G401.6 (cell line): ENCODE measurements around the gene MAPT.
"Not testable (repeated sequence)": the region's sequence is repeated elsewhere in the genome, so short reads cannot be mapped to it uniquely, and the experiment has no call there.

Source experiments
- FAIRE-seq: peaks from 2 replicates; lab custom pipeline; 2012; peaks lifted over from hg19 to GRCh38; lab: Jason Lieb, UNC

The MAPT gene

DNA sequence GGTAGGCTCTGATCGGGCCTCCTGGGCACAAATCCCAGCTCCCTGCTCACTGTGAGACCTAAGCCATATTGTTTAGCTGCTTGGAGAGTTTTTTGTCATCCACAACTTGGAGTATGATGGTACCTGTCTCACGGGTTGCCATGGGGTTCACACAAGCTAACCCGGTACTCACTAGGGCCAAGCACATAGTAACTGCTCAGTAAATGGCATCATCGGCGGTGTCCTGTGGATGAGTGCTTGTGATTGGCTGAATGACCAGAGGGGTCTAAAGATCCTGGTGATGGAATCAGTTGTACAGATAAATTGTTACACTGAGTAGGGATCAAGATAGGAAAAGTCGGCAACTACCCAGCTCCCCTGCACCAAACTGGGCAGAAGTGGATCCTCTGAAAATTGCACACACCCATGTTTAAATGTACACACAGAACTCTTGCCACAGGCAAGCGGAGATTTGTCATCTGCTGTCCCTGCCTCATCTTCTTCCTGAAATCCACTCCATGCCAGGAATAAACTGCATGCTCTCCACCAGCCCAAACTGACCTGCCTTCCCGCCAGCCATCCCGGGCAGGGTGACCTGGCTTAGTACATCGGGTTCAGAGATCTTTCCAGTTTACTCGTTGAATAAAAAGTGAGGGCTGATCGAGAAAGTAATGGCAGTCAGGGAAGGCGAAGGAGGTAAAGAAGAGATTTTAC lies 6.5 kb downstream of the MAPT start:
- FAIRE-seq, result no peak

DNA sequence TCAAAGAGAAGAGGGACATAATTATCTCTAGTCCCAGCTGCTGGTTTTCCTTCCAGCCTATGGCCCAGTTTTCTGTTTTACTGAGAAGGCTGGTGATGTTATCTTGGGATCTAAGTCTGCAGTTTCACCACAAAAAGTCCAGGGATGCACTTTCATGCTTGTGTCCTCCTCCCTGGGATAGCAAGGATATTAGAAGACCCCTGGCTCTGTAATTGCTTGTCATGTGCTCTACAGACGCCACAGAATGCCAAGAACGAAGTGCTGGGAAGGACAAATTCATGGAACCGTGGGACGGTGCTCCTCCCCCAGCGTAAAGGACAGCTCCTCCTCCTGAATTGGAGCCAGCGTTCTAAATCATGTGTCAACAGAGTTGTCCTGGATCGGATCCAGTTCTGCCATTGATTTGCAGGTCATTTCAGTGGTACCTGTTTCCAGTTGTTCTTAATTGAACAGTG lies 8.6 kb downstream of the MAPT start:
- no peak for FAIRE-seq

DNA sequence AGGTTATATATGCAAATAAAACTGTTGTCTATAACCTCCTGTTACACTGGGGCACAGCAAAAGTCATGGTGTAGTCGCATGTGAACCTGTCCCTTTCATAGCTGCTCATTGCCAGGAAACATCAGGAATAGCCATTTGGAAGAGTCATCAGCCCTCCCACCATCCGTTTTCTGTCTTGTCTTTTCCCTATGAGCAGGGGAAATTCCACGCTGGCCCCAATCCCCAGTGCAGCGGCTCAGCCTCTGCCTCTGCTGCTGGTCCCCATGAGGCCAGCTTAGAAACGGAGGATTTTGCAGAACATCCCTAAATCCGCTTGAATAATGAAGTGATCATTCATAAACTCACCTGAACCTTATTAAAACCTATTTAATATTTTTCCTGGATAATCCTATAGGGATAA lies 10.5 kb downstream of the MAPT start:
- no peak for FAIRE-seq

- no peak for FAIRE-seq
These were observed 11.5 kb downstream of the MAPT start for GRCh38 chr17:45905814-45906213.

DNA sequence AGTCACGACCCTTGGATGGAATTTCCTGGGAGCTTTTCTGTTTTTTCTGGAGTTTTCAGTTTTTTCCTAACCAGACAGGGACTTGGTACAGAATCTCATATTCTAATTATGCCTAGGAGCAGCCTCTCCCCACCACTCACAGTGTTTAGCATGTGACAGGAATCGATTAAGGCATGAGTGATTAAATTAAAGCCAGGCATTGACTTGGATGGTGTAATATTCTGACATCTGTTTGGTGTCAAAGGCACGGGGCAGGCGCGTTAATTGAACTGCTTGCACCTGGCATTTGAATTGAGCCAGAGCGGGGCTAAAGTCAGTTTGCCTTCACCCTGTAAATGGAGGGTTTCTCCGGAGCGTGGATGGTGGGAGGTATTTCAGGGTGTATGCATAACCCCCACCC lies 11.9 kb downstream of the MAPT start:
- FAIRE-seq, result no peak

DNA sequence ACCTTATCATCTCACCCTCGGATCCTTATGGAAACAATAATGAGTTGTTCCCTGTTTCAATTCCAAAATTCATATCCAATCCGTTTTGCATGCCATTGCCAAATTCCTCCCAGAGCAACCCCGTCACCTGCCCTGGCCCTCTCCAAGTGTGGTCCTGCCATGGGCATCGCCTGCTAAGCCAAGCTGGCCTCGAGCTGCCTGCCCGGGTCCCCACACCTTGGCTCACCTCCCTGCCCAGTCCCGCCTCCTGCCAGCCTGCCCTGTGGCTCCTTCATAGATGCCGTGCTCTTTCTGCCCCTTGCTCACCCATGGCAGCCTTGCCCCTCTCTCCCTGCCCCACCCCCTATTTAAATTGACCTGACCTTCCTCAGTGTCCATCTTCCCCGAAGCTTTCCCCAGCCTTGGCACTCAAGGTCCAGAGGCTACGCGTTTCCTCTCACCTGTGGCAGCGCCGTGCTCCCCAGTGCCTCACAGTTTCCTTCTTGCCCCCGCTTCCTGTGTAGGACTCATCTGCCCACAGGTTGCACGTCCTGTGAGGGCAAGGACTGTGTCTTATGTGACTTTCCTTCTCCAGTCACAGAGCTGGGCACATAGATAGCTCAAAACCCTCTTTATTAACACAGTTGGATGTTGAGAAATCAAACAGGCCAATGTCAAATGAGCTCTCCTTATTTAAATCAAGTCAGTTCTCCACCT lies 12.7 kb downstream of the MAPT start:
- no peak for FAIRE-seq

DNA sequence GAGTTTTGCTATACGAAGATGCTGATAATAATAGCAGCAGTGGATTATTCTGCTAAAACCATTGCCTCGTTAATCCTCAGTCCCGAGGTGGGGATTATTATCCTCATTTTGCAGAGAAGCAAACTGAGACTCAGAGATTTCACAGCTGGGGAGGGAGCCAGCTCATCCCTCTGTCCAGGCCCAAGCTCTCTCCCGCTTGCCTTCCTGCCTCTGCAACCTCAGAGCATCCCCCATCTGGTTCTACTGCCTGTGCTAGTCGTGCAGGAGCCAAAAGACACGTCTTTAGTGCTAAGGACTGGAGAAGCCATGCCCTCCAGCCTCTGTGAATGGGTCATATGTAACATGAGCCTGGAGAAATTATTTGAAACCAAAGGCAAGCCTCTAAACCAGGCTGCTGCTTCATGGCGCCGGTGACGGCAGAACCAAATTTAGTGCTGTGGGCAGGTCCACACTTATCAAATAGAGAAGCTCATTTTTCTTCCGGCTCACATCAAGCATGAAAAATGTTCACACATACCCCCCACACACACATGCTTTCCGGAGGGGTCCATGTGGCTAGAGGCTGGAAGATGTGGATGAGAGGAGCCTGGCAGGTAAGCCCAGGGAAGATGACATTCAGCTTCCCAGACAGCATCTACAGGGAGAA lies 13.5 kb downstream of the MAPT start:
- no peak for FAIRE-seq

DNA sequence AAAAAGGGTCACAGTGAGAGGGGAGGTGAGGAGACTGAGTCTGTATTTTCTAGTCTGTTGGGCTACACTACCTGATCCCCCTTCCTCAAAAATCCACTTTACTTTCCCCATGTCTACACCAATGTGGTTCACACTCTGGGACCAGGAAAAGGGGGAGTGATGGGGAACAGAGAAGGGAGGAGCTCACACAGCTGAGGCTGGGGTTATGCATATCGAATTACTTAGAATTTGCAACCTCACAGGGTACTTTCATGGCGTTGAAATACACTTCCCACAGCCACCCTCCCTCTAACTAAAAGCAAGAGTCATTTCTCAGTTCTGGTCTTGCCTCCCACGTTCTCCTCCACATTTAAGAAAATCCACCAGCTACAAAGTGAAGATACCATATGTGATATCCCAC lies 14.1 kb downstream of the MAPT start:
- FAIRE-seq, result no peak

- FAIRE-seq, result no peak
These were observed 14.6 kb downstream of the MAPT start for GRCh38 chr17:45908935-45909334.

DNA sequence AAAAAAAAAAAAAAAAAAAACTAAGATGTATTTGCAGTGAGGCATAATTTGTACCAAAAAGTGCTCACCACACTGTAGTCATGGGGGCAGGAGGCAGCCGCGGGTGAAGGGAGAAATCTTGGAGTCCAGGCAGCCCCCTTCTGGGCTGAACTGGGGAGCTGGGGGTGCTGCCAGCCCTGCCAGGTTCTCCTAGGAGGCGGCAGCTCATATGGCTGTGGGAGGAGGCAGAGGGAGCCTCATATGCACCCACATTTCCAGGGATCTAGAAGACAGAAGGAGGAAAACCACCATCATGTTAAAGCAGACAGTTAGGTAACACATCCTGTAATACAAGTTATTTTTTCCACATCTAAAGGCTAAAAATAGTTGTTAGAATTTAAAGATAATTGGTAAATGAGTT lies 16.3 kb downstream of the MAPT start:
- no peak for FAIRE-seq

- FAIRE-seq, result no peak
These were observed 18.0 kb downstream of the MAPT start for GRCh38 chr17:45912319-45912718.

DNA sequence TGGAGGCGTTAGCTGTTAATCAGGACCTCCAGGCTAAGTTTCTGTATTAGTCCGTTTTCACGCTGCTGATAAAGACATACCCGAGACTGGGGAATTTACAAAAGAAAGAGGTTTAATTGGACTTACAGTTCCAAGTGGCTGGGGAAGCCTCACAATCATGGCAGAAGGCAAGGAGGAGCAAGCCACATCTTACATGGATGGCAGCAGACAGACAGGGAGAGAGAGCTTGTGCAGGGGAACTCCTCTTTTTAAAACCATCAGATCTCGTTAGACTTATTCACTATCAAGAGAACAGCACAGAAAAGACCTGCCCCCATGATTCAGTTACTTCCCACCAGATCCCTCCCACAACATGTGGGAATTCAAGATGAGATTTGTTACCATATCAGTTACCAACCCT lies 18.7 kb downstream of the MAPT start:
- not testable (repeated sequence) for FAIRE-seq

DNA sequence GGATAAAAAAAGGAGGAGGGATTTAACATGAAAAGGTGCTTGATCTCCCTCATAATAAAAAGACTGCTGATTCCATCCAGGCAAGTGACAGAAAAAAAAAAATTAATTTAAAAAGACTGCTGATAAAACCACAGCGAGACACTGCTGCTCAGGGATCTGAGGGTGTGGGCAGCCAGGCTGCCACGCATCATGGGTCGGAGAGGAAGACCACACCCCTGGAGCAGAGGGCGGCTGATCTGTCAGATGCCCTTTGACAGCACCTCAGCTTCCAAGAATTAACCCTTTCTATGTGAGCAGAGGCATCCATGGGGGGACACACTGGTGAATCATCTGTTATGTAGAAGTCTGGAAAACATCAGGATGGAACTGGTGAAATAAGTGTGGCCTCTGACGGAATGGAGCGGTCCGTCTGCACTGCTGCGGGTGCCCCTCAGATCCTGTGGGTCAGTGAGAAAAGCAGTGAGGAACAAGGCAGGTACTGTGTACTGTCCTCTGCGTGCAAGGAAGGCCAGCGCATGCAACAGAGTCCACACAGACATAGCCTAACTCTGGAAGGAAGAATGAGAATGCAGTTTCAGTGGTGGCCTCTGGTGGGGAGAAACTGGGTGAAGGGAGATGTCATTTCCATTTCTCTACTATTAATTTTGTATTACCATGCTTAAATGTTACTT lies 19.8 kb downstream of the MAPT start:
- no peak for FAIRE-seq

DNA sequence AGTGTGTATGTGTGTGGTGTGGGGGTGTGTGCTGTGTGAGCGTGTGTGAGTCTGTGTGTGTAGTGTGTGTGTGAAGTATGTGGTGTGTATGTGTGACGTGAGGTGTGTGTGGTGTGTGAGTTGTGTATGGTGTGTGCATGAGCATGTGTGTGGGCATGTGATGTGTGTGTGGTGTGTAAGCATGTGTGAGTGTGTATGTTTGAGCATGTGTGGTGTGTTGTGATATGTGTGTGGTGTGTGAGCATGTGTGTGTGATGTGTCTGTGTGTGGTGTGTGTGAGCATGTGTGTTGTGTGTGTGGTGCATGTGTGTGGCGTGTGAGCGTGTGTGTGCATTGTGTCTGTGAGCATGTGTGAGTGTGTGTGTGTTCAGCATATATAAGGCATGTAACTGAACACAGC lies 20.9 kb downstream of the MAPT start:
- FAIRE-seq, result no peak

- FAIRE-seq, result no peak
These were observed 22.7 kb downstream of the MAPT start for GRCh38 chr17:45917081-45917480.

DNA sequence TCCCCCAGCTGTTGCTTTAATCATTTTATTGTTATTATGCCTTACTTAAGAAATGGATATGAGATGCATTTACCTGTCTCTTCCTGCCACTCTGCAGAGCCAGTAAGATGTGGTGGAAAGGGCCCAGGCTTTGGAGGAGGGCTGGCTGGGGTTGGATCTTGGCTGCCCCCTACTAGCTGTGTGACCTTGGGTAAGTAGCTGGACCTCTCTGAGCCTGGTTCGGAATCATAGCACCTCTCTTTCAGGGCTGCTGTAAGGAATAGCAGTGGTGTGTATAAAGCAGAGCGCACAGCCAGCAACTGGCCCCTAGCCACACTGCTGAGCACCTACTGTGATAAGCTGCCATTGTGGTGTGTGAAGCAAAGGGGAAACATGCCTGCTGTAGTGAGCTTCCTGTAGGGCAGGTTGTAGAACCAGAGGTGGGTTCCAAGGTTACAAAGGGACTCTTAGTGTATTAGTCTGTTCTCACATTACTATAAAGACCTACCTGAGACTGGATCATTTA lies 23.9 kb downstream of the MAPT start:
- FAIRE-seq, result no peak

DNA sequence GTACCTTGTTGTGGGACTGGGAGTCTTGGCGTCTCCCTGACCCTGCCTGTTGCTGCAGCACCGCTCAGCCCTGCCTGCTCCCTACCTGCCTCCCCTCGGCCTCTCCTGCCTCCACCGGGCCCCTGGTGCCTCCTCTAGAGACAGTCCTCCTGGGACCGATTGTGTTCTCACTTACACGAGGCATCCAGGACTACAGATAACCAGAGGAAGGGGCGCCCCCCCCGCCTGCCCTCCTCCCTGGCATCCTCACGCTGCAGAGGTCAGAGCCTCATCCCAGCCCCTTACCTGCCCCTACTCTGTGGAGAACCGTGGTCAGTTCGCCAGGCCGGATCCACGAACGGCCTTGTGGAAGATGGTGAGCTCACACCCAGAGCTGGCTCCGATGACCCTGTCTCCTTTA lies 24.8 kb downstream of the MAPT start:
- no peak for FAIRE-seq

- no peak for FAIRE-seq
These were observed 25.7 kb downstream of the MAPT start for GRCh38 chr17:45920083-45920482.

- FAIRE-seq, result no peak
These were observed 29.3 kb downstream of the MAPT start for GRCh38 chr17:45923511-45924268.

- FAIRE-seq, result no peak
These were observed 30.0 kb downstream of the MAPT start for GRCh38 chr17:45924332-45924820.

- FAIRE-seq, result no peak
These were observed 31.0 kb downstream of the MAPT start for GRCh38 chr17:45925311-45925710.

DNA sequence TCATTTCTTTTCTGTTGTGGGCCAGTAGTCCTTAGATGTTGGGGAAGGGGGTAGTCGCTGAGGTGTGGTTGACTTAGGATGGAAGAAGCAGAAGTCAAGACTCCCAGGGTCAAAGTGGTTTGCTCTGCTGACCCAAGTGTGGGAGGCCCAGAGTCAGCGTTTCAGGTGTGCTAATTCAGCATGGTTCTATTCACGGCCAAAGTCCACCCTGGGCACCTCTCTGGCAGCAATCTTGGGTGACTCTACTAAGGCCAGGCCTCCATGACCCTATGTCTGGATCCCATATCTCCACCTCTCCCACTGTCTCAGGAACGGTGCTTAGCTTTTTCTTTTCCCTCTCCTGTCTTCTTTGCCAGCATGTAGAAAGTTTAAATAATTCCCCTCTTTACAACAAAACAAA lies 32.9 kb downstream of the MAPT start:
- no peak for FAIRE-seq
